SH-SY5Y (cell line): Measurements from ENCODE around the gene RBM19.

Experiments used
- GATA2 ChIP-seq: IDR thresholded peaks from 2 replicates; pipeline ENCODE4 v1.6.1; 2011; ENCODE audit warnings: mild to moderate bottlenecking, low read depth, low read length
- GATA3 ChIP-seq: IDR thresholded peaks from 2 replicates; pipeline ENCODE4 v1.6.1; 2011; ENCODE audit warnings: low read depth, mild to moderate bottlenecking, low read length, moderate library complexity

GRCh38 chr12:113942209-113942608, 23.9 kb downstream of the RBM19 start:
- no peak for TF ChIP-seq GATA3
- TF ChIP-seq GATA2 = no peak
